GM19455 (cell line): ENCODE results near the gene DRP2.
"Not testable (repeated sequence)": the region's sequence is repeated elsewhere in the genome, so short reads cannot be mapped to it uniquely, and the experiment has no call there.

Experiments
- ATAC-seq: cut with Tn5 transposase; IDR thresholded peaks from one replicate; pipeline ENCODE4 v1.9.1; 2021; ENCODE audit not compliant: unreplicated experiment

The DRP2 gene

DNA sequence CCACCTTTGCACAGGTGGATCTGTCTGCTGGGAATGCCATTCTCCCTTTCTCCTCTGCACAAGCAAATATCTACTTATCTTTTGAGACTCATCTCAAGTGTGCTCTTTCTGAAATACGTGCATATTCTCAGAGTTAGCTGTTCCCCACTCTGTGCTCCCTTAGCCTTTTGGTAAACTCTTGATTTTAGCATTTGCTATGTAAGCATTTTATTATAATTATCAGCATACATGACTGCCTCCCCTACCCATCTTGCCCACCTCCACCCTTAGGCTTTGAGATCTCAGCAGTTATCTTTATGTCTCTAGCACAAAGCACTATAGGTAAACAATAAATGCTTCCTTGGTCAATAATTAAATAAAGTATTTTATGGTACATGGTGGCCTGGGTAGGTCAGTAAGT is 11.5 kb downstream of the DRP2 start:
- no peak for ATAC-seq

DNA sequence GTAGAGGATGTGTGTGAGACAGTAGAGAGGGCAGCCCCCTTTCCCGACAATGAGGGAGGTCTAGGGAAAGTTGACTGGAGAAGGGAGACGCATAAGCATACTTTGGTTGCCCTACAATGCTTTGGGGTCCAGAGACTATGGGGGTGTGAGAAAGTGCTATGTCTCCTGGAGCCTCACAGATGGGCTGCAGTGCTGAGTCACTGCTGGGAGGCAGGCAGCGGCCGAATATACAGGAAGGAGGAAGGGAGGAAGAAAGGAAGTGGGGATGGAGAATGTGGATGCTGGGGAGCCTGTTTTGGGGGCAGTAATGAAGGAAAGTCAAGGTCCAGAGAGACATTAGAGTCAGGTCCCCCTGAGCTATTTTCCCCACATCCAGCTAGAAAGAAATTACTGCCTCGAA is 12.7 kb downstream of the DRP2 start:
- ATAC-seq, result no peak

DNA sequence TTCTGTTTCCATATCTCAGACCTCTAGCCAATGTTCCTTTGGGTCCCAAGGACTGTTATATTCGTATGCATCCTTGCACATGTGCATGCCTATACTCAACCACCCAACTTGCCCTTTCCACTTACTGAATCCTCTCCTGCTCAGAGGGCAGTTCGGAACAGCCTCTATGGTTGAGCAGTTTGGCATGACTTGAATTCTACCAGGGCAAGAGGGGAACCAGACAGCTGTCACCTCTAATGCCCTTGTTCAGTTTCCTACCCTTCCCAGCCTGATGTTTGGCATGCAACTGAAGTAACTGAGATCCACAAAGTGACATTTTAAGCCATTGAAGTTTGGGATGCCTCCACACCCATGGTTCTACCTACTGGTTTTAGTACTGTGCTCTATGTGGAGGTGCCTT is 17.5 kb downstream of the DRP2 start:
- ATAC-seq, result no peak

DNA sequence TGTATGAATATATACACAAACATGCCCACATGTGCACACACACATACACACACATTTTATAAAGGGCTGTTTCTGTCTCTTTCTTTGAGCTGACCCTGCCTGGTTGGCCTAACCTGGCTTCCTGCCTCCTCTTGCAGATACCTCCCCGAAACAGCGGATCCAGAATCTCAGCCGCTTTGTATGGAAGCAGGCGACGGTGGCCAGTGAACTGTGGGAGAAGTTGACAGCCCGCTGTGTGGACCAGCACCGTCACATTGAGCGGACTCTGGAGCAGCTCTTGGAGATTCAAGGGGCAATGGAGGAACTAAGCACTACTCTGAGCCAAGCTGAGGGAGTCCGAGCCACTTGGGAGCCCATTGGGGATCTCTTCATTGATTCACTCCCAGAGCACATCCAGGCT is 21.9 kb downstream of the DRP2 start:
- no peak for ATAC-seq

DNA sequence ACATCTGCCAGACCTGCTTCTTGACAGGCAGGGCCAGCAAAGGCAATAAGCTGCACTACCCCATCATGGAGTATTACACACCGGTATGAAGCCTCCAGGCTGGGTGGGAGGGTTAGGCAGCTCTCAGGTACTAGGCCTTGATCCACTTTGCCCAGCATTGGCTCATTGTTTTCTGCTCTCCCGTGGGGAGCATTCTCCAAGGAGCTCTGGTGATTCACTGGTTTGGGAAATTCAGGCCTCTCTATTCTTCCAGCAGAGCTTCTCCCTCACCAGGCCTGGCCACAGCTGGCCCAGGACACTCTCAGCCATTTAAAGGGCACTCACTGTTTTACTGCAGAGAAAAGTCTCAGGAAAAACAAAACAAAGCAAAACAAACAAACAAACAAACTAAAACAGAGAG is 33.0 kb downstream of the DRP2 start:
- no peak for ATAC-seq

DNA sequence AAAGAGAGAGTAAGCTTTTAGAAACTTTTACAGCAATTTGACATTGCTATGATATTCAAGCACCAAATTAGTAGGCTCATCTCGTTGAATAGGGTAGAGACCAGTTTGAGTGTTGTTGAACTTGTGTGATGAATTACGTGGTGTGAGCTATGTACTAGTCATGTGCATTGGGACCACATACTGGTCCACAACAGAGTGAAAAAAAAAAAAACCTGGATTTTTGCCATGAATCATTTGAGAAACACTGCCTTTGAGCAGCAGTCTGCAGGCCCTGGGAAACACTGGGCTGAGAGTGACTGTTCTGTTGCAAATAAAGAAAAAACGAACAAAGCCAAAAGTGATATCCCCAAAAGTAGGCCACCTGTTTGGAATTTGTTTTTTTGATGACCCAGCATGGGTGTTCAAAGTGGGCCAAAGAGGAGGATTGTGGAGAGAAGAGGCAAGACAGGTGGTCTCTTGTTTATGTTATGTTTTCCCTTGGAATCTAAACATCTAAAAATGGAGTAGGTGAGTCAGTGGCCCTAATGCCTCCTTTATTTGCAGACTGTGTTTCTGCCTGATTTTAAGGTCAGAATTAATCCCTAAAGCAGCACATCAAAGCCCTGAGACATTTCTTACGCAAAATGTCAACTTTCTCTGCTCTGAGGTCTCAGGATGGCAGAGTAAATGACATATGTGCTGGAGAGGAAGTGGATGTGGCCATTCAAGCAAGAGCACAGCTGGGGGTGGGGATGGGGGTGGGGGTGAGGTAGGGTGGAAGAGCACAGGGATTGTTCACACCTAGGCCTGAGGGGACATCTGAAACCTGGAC is 38.1 kb downstream of the DRP2 start:
- ATAC-seq, result no peak

DNA sequence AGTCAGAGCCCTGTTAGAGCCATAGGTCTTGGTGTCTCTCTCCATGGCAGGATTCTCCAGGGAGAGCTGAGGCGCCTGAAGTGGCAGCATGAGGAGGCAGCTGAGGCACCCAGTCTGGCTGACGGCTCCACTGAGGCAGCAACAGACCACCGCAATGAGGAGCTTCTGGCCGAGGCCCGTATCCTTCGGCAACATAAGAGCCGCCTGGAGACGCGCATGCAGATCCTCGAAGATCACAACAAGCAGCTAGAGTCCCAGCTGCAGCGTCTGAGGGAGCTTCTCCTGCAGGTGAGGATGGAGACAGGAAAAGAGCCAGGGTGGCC is 38.6 kb downstream of the DRP2 start:
- ATAC-seq, result no peak

DNA sequence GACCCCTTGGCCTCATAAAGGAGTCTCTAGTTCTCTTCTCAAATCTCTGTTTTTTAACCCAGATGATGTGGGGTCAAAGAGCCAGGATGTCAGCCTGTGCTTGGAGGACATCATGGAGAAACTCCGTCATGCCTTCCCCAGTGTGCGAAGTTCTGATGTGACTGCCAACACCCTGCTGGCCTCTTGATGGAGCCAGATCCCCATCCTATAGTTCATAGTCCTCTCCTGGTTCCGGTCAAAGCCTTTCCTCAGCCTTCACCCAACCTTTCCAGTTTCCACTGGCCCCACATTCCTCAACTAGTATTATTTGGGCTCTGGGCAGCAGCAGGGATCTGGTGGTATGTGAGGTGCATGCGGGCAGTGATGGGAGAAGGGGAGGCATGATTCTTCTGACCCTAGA is 40.8 kb downstream of the DRP2 start:
- no peak for ATAC-seq

DNA sequence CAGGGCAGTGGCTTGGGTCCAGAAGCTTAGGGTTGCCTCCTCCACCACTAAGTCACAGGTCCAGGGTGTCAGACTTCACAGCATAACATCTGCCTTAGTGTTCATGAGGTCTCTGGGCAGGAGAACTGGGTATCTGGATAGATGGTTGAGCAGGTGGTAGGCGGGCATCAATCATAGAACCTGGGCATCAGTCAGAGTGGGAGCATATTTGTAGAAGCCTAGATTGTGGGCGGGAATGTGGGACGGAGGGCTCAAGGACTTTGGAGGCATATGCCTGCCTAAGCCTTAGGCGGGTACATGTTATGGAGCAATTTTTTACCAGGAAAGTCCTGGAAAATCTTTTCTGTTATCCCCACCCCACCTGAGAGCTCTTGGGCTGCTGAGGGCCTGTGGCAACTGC is 43.0 kb downstream of the DRP2 start:
- ATAC-seq, result no peak

DNA sequence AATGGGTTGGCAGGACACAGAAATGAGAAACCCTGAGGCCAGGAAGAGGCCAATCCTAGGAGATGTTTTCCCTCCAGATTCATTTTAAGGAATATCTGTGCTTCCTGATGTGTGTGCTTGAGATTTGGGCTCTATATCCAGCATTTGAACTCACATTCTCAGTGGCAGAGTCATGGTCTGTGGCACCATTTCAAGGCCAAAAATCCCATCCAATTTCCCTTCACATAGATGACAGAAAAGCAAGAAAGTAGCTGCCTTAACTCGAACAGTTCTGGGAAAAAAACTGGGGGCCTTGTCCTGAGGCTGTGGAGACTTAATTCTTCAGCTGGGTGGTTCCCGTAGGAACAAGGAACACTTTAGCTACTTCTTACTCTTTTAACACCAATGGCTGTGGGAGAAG is 44.2 kb downstream of the DRP2 start:
- ATAC-seq, result no peak

DNA sequence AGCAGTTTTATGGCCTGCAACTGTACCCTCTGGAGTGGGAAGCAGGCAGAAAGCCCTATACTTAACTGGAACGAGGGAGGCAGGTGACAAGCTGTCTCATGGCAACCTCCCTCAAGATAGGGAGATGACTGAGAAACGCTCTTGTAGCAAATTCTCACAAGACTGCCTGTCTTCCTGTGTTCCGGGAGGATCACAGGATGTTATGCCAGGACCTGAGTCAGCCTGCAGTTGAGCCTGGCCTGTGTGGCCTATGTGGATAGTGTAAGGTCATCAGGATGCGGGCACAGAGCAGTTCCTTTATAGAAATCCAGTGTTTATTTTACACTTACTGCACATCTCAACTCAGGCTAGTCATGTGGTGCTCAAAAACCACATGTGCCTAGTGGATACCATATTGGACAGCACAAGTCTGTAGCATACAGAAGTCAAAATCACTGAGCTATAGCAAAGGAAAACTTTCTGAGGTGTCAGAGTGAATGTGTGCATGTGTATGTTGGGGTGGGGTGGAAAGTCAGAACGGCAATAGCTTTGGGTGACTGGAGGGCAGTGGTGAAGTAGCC is 46.4 kb downstream of the DRP2 start:
- no peak for ATAC-seq

DNA sequence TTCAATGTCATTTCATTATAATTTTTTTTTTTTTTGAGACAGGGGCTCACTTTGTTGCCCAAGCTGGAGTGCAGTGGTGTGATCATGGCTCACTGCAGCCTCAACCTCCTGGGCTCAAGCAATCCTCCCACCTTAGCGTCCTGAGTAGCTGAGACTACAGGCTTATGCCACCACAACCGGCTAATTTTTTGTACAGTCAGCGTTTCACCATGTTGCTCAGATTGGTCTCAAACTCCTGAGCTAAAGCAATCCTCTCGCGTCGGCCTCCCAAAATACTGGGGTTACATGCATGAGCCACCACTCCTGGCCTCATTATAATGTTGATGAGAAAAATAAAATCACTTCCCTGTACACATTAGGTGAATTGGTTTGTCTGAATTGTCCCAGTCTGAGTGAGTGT is 54.6 kb downstream of the DRP2 start:
- ATAC-seq, result no peak

DNA sequence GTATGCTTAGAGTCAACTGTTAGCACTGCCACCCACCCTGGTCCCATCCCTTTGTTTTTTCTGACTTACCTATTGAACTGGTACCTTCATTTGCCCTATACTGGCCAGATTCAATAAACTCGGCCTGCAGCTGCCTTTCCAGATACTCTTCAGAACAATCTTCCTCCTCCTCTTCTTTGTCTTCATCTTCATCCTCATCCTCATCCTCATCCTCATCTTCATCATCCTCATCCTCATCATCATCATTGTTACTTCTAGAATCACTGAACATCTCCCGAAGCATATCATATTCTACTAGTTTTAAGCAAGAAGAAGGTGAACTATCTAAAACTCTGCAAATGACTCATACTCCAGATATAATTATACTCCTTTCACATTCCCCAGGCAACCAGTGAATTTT is 56.7 kb downstream of the DRP2 start:
- no peak for ATAC-seq

DNA sequence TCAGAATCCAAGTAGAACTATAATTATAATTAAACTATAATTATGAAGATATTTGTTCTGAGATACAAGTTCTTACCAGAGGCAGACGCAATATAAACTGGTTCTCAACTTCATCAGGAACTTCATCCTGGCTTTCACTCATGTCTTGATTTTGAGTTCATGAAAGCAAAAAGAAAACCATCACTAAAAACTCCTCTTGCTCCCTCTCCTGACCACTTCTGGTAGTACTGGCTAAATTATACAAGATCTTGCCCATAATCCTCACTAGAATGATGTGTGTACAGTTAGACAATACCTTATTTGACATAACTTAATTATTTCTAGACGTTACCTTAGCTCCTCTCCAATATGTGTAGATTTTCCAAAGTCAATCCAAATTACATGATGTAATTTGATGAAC is 67.8 kb downstream of the DRP2 start:
- ATAC-seq, result no peak

DNA sequence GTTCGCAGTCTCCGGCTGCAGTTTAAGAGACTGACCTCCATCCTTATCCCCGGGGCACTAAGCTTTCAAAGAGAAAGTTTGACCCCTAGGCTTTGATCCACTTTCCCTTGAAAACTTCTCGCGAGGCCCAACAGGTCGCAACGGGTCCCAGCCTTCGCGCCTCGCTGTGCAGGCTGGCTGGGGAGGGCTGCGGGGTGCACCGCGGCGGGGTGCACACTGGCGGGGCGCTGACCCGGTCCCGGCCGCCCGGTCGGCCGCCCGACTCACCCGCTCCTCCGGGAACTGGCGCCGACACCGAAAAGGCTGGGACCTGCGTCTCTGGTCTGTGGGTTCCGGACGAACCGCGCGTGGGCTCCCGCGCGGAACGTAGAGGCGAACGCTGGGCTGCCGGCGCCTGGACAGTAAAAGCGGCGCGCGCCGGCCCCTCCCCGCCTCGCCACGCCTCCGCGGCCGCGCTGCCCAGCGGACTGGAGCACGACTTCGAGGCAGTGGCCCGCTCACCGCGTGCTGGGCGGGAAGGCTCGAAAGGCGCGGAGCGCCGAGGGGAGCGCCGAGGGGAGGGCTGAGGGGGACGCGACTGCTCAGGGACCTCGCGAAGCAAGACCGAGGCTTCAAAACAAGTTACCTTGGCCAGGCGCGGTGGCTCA is 71.5 kb downstream of the DRP2 start, which contains the start of gene TAF7L:
TAF7L (minus strand) TSS at position 378 of the 647 bp plus-strand sequence. CDS start 3,791 bp downstream, outside the sequence.
- no peak for ATAC-seq

DNA sequence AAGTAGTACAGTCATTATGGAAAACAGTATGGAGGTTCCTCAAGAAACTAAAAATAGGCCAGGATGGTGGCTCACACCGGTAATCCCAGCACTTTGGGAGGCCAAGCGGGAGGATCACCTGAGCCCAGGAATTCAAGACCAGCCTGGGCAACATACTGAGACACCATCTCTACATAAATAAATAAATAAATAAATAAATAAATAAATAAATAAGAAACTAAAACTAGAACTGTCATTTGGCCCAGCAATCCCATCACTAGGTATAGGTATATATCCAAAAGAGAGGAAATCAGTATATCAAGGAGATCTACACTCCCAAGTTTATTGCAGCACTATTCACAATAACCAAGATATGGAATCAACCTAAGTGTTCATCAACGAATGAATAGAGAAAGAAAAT is 76.0 kb downstream of the DRP2 start:
- not testable (repeated sequence) for ATAC-seq

DNA sequence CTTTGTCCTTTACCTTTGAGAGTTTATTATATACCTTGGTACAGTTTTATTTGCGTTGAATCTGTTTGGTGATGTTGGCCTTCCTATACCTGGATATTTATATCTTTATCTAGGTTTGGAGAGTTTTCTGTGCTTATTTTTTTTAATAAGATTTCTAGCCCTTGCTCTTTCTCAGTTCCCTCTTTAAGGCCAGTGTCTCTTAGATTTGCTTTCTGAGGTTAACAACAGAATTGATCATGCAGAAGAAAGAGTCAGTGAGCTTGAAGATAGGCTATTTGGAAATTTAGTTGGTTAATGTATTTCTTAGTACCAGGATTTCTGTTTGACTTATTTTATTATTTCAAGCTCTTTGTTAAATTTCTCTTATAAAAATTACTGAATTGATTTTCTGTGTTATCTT is 84.2 kb downstream of the DRP2 start:
- ATAC-seq, result no peak
